Endometrium (tissue), 2 donors: Measurements from ENCODE around the gene CLRN3.

Source experiments
- FAIRE-seq: peaks from 2 replicates; lab custom pipeline; 2012; peaks lifted over from hg19 to GRCh38; lab: Jason Lieb, UNC
- donor health status: control.
- donor health status: control.

Gene CLRN3

GRCh38 chr10:127874671-127875448 lies 17.9 kb downstream of the CLRN3 start:
- no peak for FAIRE-seq

- no peak for FAIRE-seq
These were observed 18.8 kb downstream of the CLRN3 start for GRCh38 chr10:127873901-127874470.

- FAIRE-seq, result no peak
These were observed 19.7 kb downstream of the CLRN3 start for GRCh38 chr10:127872871-127873600.

- FAIRE-seq, result no peak
These were observed 20.6 kb downstream of the CLRN3 start for GRCh38 chr10:127872011-127872761.

GRCh38 chr10:127871631-127872010 lies 21.1 kb downstream of the CLRN3 start:
- FAIRE-seq, result no peak

GRCh38 chr10:127869329-127869728 lies 23.4 kb downstream of the CLRN3 start:
- no peak for FAIRE-seq

GRCh38 chr10:127867805-127868204 lies 24.9 kb downstream of the CLRN3 start:
- FAIRE-seq, result no peak

- no peak for FAIRE-seq
These were observed 26.3 kb downstream of the CLRN3 start for GRCh38 chr10:127866276-127867013.

- no peak for FAIRE-seq
These were observed 29.4 kb downstream of the CLRN3 start for GRCh38 chr10:127863231-127863825.

- FAIRE-seq, result no peak
These were observed 32.1 kb downstream of the CLRN3 start for GRCh38 chr10:127860592-127860991.

- FAIRE-seq, result no peak
These were observed 36.8 kb downstream of the CLRN3 start for GRCh38 chr10:127855976-127856375.

GRCh38 chr10:127855591-127855881 lies 37.2 kb downstream of the CLRN3 start:
- no peak for FAIRE-seq

- FAIRE-seq, result no peak
These were observed 37.8 kb downstream of the CLRN3 start for GRCh38 chr10:127854769-127855590.

GRCh38 chr10:127853868-127854768 lies 38.6 kb downstream of the CLRN3 start:
- no peak for FAIRE-seq

- no peak for FAIRE-seq
These were observed 40.3 kb downstream of the CLRN3 start for GRCh38 chr10:127852456-127852855.

- no peak for FAIRE-seq
These were observed 41.0 kb downstream of the CLRN3 start for GRCh38 chr10:127851661-127852194.

- FAIRE-seq, result no peak
These were observed 41.8 kb downstream of the CLRN3 start for GRCh38 chr10:127850944-127851343.

- FAIRE-seq, result no peak
These were observed 42.8 kb downstream of the CLRN3 start for GRCh38 chr10:127849921-127850320.

- no peak for FAIRE-seq
These were observed 43.5 kb downstream of the CLRN3 start for GRCh38 chr10:127849224-127849623.
